HT1080 (cell line): Measurements from ENCODE around the gene LINS1. TPM values are rescaled to one million over a fixed set of nuclear protein-coding genes. Genes with fewer than 3 reads are reported as not detected.

Experiments used
- DNase-seq: peaks from one replicate; pipeline ENCODE4 v3.0.0-alpha.2; 2015; ENCODE audit warnings: low read depth
- polyA plus RNA-seq, 2 experiments: library from polyadenylated mRNA; depleted of rRNA; stranded (reverse); fragments of >200 nt; gene quantifications; 2 replicates each; pipeline ENCODE4 v1.2.3, GENCODE V29; 2015
- total RNA-seq: library from RNA; depleted of rRNA; stranded (reverse); fragments of >200 nt; shearing (Covaris generic); gene quantifications from 2 replicates; pipeline ENCODE4 v1.2.3, GENCODE V29; 2014; rRNA removed

Gene LINS1, protein sequence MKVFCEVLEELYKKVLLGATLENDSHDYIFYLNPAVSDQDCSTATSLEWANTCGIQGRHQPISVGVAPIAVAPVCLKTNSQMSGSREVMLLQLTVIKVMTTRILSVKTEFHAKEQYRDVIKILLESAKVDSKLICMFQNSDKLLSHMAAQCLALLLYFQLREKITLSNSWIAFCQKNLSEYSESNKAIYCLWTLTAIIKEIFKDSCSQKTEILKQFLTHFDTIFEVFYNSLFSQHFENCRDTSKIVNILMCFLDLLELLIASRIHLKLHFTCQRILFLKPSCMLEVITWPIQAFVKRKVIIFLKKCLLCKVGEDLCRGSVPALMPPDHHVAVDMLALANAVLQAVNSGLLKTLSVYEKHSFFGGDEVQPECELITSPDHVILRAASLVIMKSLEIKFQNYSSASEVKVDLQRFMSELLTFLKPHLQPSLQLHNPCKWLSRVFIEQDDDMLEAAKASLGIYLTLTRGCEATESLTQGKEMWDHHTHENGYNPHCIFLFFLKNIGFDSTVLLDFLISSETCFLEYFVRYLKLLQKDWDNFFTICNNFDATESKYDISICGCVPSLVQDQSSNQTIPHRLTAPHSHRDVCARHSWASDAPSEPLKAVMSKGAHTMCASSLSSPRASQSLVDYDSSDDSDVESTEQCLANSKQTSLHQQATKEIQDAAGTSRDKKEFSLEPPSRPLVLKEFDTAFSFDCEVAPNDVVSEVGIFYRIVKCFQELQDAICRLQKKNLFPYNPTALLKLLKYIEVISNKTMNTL
- total RNA-seq: 6.7 and 7.3 TPM in 2 replicates
- 7.4 and 9.7 TPM in 2 replicates for polyA plus RNA-seq (2015; cell fraction: cytosol; rRNA removed)
- polyA plus RNA-seq (2015; cell fraction: nucleus; rRNA removed): 35.6 and 36.1 TPM in 2 replicates

DNA sequence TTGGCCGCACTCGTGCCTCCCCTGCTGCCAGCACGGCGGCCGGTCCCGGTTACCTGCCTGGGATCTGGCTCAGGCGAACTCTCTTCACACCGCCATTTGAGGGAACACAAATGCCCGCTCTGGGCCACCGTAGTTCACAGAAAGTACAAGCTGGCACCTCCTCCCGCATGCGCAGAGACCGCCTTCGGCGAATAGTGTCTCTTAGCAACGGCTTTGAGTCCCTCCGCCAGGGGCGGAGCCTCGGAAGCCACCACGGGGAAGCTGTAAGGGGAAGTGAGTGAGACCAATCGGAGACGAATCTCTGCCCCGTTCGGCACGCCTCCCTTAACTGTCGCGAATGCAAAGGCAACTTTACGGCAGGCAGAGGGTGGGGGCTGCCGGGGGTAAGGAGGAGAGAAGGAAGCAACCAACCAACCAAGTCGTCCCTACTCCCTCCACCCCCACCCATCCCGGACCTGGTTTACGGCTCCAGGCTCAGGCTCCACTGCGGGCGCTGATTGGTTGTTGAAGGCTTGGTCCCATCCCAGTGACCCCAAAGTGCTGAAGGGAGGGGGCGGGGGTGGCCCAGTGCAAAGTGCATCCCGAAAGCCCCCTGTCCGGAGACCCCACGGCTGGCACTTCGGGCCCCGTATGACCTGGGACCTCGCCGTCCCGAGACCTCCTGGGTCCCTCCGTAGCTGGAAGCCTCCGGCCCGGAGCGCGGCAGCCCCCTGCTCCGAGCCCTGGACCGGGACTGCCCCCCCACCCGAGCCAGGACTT is at the start of gene LINS1, which contains the start of gene ASB7:
TSS of gene LINS1 (minus strand) at position 121 of the 759 bp plus-strand sequence. CDS start 21,342 bp downstream, outside the sequence.
TSS of gene ASB7 (plus strand) at position 526 of the 759 bp plus-strand sequence. CDS start 9,628 bp downstream, outside the sequence.
- peak; percentile 100 for DNase-seq

DNA sequence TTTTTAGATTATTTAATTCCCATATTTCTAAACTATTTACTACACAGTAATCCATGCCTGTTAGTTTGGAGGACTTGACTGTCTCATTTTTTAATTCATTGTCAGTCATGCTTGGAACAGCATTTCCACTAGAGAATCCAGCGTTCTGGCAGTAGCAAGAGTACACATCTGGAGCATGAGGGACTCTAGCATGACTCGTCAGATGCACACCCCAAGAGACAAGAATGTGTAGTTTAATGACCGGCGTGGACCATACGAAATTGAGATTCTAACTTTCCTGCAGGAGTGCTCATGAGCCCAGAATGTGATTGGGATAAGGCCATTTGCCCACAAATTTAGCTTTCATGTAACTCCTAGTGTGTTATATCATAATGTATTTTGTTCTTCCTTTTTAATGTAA is 49.3 kb upstream of the LINS1 start:
- no peak for DNase-seq

DNA sequence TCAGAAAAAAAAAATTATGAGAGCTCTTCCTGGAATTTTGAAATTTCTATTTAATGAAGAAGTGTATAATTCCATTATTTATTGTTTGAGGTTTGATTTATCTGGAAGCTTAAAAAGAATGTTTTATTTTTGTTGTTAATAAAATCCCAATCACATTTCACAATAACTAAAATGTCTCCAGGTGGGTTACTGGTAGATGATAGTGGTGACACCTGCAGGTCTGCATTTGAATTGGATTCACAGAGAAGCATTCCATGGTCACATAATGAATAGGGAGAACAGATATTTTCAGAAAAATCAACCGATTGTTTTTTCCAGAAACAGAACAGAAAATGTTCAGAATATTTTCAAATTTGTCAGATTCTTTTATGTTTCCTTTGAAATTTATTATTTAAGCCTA is 48.7 kb upstream of the LINS1 start:
- DNase-seq: no peak

DNA sequence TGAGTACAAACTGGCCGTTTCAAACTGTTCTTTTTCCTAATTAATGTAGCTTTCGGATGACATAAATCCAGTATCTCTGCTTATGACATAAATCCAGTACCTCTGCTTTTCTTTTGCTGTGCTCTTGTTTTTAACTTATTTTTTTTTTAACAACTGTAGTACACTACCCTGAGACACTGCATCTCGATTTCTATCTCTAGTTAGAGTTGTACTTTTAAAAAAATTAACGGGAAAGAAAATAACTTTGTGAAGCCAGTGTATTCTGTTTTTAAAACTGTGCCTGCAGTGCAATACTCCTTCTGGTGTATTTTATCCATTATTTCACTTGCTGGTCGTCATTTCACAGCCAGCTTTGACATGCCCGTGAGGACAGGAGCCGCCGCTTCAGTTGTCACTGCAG is 47.0 kb upstream of the LINS1 start:
- no peak for DNase-seq

DNA sequence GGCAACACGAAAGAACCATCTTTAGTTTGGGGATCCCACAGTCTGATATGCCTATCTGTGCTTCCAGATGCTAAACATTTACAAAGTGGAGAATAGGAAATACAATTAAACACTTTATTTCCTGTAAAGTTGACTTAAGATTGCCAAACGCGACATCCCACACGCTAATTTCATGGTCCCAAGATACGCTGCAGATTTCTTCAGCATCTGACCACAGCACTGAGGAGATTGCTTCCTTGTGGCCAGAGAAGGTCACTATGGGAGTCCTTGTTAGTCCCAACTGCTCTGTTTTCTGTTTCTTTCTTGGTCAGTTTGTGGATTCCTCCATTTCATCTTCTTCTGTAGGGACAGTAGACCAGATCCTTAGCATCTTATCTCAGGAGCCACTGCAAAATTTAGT is 43.7 kb upstream of the LINS1 start:
- no peak for DNase-seq

DNA sequence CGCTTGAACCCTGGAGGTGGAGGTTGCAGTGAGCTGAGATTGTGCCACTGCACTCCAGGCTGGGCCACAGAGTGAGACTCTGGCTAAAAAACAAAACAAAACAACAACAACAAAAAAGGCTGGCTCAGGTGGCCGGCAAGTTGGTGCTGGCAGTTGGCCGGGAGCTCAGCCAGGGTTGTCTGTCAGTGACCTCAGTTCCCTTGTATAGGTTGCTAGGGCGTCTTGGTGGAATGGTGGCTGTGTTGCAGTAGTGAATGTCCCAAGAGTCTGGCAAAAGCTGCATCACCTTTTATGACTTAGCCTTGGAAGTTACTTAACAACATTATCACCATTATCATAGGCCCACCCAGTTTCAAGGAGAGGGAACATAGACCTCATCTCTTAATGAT is 41.0 kb upstream of the LINS1 start:
- DNase-seq: no peak

DNA sequence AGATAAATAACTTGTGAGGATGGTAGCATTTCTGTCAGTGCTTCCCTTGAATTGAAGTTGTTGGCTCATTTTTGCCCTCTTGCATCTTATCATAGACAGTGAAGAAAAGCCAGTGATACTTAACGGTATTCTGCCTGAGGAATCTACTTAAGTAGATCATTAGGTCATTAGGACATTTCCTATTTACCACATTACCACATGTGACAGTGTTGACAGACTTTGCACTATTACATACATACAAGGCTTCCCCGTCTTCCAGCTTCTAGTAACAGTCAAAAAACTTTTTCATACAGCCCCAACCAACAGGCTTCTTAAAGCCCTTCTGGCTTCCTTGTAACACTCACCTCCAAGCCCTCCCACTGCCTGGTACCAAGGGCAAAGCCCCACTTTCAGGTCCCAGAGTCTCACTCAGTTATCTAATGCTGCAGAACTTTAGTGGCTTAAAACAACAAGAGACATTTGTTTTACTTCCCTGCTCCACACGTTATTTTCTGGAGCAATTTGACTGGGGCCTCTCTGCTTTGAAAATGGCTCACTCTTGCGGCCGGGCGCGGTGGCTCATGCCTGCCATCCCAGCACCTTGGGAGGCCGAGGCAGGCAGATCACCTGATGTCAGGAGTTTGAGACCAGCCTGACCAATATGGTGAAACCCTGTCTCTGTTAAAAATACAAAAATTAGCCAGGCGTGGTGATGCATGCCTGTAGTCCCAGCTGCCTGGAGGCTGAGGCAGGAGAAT is 40.4 kb upstream of the LINS1 start:
- DNase-seq: no peak

DNA sequence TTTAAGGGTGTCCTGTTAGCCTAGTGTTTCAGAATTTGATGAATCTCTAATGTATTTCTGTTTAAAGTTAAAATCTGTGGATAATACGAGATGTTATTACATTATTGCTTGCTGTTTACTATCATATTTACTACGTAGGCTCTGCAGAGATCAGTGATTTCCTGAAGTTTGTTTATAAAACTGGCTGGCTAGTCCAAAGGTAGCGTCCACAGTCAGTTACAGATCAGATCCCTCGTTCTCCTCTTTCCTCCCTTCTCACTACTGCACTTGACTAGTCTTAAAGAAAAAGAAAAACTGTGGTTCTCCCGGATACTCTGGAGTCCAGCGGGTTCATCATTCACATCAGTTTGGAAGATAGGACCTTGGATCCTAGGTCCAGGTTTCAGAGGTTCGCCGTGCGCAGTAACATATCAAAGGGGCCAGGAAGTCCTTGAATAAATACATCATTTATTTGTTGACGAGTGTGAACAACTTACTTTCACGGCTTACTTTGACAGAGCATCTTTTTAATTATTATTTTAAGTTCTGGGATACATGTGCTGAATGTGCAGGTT is 36.3 kb upstream of the LINS1 start:
- DNase-seq: no peak

DNA sequence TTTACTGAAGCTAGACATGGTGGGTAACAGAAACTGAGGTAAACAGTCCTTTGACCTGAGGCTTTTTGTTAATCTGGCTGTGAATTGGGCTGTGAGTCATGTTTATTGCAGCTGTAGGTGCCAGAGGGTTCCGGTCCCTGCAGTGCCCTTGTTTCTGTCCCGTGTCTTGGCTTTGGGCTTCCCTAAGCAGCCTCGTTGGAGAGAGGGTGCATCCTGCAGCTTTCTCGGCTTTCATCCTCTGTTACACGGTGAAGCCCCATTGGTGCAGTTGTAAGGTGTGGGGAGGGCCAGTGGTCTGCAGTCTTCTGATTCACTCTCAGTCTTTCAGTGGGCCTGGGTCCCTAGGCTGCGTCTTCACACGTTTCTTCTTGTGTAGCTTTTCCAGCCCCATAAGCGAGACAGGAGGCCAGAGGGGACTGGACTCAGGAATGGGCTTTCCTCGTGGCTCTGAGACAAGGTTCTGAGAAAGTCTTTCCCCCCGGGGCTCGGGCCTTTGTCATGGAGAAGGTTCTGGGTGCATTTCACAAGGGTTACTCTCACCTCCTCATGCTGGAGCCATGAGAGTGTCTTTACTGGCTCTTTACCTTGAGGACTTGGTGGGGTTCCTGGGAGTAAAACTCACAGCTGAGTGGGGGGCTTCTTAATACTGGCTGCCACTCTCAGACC is 33.6 kb upstream of the LINS1 start:
- no peak for DNase-seq

DNA sequence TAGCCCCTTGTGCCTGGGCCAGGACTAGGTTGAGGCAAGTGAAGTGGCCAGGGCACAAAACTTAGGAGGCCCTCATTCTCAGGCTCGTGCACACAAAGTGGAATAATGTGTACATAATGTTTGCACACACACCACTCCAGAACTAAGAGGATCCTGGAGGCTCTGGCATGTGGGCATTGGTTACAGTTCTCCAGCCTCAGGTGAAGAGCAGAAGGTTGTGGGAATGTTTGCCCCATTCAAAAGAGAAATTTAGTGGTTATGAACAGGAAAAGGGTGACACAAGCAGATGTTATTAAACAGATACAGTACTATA is 31.7 kb upstream of the LINS1 start:
- DNase-seq: no peak

DNA sequence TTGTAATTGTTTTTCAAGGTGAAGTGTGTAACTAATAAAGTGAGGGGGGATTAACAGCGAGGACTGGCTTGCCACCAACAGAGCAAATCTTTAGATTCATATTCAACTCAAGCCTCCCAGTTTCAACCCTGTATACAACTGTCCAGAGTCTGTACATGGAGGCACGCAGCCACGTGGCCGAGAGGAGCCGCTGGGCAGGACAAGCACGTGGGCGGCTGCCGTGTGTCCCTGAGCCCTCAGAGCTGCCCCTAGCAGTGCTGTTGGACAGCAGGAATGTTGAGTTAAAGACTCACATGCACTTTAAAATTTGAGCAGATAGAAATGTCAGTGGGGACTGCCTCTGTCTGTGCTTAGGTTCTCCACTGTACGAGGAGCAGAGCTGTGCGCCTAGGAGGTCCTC is 29.8 kb upstream of the LINS1 start:
- no peak for DNase-seq

DNA sequence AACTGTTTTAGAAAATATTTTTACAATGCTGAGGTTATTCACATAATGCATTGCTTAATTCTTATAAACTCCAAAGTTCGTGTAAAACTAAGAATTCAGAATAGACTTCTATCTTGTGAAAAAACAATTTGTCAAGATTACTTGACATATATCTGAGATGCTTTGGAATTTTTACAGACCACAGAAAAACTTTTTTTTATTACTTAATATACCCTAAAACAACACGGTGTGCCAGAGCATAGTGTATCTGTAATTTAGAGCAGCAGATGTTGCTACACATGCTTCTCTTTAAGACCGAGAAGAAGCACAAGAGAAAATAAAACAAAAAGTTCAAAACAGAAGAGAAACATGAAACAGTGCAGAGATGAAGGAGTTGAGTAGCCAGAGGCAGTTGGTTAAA is 26.8 kb upstream of the LINS1 start:
- DNase-seq: no peak

DNA sequence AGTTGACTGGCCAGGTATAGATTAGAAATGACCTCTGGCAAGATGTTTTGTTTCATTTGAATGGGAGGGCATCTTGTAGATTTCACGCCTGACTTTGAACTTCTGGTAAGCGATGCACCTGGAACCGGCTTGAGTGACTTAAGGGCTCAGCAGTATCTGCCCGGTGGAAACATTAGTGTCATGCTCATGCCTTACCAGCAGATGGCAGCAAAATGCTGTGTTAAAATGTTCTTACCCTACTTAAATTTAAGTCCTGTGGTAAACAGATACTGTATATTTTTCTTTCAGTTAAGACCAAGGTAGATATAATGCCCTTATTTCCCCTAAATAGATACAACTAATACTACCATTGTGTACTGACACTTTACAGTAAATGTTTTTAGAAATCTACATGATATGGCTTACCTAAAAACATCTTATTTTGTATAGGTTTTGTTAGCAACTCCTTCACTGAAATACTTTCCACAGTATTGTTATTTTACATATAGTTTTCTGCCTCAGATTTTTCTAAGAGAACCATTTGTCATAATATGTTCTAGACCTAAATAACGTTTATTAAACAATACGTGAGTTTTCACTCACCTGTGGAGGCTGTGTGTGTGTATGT is 25.9 kb upstream of the LINS1 start:
- peak; percentile 79 for DNase-seq

DNA sequence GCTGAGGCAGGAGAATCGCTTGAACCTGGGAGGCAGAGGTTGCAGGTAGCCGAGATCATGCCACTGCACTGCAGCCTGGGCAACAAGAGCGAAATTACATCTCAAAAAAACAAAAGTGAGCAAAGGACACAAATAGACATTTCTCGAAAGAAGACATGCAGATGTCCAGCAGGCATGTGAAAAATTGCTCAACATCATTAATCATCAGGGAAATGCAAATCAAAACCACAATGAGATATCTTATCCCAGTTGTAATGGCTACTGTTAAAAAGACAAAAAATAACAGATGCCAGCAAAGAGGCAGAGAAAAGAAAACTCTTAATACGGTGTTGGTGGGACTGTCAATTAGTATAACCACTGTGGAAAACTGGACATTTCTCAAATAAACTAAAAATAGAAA is 21.3 kb upstream of the LINS1 start:
- DNase-seq: peak; percentile 21

DNA sequence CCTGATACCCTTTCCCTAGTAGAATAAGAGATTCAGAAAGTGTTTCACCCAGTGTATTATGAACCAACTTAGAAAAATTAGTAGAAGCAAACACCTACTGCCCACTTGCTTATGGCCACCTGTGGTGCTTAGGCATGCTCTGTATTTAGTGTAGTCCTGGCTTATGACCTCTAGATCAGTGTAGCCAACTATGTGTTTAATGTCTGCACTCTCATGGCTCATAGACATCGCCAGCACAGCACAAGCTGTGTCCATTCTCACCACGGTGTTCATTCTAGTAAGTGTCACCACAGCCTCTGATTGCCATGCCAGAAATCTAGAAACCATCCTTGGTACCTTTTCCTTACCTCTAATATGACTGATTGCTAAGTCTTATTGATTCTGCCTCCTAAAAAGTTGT is 14.7 kb upstream of the LINS1 start:
- no peak for DNase-seq

DNA sequence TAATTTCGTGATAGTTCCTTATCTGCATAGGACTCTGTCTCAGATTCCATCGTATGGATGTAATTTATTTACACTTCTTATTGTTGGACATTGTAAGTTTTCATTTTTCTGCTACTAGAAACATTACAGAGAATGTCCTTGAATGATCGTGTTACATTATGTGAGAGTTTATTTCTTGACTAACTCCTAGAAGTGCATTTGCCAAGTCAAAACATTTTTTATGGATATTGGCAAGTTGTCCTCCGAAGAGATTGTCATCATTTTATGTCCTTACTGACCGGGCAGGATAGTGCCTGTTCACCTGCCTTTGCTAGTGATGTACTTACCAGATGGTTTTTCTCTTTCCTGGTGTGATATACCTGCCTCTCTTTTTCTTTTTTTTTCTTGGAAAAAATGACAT is 13.8 kb upstream of the LINS1 start:
- no peak for DNase-seq

DNA sequence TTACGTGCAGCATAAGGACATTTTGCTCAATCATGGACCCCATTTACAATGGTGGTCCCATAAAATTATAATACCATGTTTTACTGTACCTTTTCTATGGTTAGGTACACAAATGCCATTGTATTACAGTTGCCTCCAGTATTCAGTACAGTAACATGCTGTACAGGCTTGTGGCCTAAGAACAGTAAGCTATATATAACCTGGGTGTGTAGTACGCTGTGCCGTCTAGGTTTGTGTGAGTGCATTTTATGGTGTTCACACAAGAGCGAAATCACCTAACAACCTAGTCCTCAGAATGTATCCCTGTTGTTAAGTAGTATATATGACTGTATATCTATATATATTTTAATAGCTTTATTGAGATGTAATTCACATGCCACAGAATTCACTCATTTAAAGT is 12.9 kb upstream of the LINS1 start:
- DNase-seq: no peak

DNA sequence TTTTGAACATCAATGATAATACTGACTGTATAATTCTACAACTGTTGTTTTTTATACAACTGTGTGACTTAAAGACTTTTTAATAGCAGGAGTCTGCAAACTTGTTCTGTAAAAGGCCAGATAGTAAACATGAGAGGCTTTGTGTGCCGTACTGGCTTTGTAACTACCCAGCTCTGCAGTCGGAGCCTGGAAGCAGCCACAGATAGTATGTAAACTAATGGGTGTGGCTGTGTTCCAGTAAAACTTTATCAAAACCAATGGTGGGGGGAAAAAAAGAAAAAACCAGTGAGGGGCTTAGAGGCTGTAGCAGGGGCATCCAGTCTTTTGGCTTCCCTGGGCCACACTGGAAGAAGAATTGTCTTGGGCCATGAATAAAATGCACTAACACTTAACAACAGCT is 12.4 kb upstream of the LINS1 start:
- no peak for DNase-seq

DNA sequence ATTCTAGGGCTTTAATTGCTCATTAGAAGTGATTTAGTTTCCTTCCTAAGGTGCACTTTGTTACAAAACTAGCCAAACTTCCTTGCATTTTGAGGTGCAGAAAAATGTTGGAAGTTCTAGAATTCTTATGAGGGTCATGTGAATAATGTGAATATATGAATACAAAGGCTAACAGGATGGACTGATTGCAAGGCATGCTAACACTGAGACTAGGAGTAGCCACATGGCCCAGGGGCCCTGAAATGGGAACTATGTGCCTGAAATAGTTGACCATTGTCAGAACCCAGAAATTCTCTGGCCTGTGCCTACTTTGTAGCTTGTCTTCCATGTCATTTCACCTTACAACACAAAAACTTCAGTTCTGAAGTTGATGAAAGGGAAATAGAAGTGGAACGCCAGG is 11.2 kb upstream of the LINS1 start:
- no peak for DNase-seq

DNA sequence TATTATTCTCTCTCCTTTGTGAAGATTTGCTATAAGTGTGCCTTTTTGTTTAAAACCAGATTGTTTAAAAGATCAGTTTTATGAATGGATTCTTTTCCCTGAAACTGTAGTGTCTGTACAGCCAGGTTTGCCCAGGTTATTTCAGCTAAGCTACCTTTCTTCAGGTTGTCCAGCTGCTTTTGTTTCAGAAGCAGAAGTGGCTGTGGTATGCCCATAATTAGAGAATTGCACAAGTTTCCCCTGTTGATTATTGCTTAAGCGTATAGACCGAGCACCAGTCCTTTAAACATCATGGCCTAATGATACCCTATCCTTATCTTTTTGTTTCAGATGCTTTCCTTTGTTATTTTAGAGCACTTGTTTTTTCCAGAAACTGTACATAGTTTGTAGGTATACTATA is 10.6 kb upstream of the LINS1 start:
- DNase-seq: no peak
